Activated CD4-positive, alpha-beta memory T cell treated with anti-CD3 and anti-CD28 coated beads, Interleukin-2, amount 10 ng/mL, durations not matched to agents 7 days and 5 days (primary cell): Measurements from ENCODE around the gene TOMM6. TPM values are rescaled to one million over a fixed set of nuclear protein-coding genes. Genes with fewer than 3 reads are reported as not detected.

Experiments used
- CTCF ChIA-PET: fragments of 350-600 bp; sonication (Branson Sonifier 250); formaldehyde crosslinking; loops from one replicate; lab custom pipeline; 2021; ENCODE audit warnings: antibody characterized with exemption, inconsistent platforms; lab: Charles Lee
- POLR2A ChIA-PET: fragments of 350-600 bp; sonication (Branson Sonifier 250); formaldehyde crosslinking; loops from one replicate; lab custom pipeline; 2021; ENCODE audit warnings: antibody characterized with exemption; lab: Charles Lee
- DNase-seq: peaks from one replicate; pipeline ENCODE4 v3.0.0-alpha.2; 2020
- H3K27ac Mint-ChIP-seq: one replicate; pipeline ENCODE4 v1.8.0; 2021; ENCODE audit warnings: mild to moderate bottlenecking, mixed read lengths
- H3K27me3 Mint-ChIP-seq: one replicate; pipeline ENCODE4 v1.8.0; 2021; ENCODE audit warnings: mixed read lengths
- H3K36me3 Mint-ChIP-seq: one replicate; pipeline ENCODE4 v1.8.0; 2021; ENCODE audit warnings: low read depth, mixed read lengths
- H3K4me1 Mint-ChIP-seq: one replicate; pipeline ENCODE4 v1.8.0; 2021; ENCODE audit warnings: mixed read lengths
- H3K4me3 Mint-ChIP-seq: one replicate; pipeline ENCODE4 v1.8.0; 2021; ENCODE audit warnings: mild to moderate bottlenecking, mixed read lengths
- H3K9me3 Mint-ChIP-seq: one replicate; pipeline ENCODE4 v1.8.0; 2021; ENCODE audit warnings: mixed read lengths
- total RNA-seq, 2 experiments: library from RNA; stranded (reverse); gene quantifications; one replicate each; pipeline ENCODE4 v1.2.3, GENCODE V29; 2021

TOMM6 gene
- total RNA-seq, 2 experiments from 2014 or later: 126 to 130 TPM

DNA sequence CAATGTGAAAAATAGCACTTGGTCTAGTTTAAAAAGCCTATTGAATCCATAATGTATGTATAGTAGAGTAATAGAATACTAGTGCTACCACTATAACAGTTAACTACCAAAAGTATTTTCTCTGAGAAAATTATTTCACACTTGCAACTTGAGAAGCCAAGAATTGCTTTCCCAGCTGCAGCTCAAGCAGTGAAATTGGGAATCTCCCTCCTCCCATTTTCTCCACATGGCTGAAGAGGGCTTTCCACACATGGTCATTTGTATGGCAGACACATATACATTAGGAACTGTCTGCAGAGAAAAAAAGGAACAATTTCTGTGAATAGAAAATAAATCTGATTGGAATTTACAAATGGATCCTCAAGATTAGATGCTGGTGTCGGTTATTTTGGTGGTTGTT, 34.5 kb downstream of the TOMM6 start:
- Mint-ChIP-seq H3K36me3 (no peaks in the 10 kb centered on the region), H3K27ac (no peak overlapping the region), H3K4me3 (no peak overlapping the region), H3K4me1 (no peaks in the 10 kb centered on the region), H3K9me3 (no peaks in the 10 kb centered on the region), H3K27me3 (no peaks in the 10 kb centered on the region)
- ChIA-PET POLR2A (no interaction called here), CTCF (no interaction called here)
- DNase-seq: no peak

DNA sequence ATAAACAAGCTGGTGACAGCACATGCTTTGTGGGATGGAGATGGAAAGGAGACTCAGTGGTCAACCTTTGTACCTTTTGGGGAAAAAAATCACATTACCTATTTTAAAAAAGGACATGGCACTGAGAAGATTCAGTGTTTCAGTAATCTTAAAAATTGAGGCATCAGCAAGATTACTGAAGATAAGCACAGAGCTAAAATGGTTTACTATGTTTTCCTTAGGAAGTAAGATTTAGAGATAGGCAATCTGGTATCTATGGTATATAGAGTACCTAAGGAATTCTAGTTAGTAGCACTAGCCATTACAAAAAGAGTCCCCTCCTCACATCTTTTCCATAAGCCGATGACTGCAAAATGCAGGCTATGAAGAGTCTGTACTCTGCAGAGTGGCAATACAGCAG, 35.7 kb downstream of the TOMM6 start:
- no peaks in the 10 kb centered on the region for H3K9me3 Mint-ChIP-seq
- ChIA-PET POLR2A (no interaction called here), CTCF (interaction anchor here (0.9 kb wide), 2 partner anchors 24 to 36 kb away, joined by 3 to 6 read pairs; partner anchors contain the start of gene TOMM6)
- no peak overlapping the region for H3K4me3 Mint-ChIP-seq
- H3K36me3 Mint-ChIP-seq: no peaks in the 10 kb centered on the region
- no peak for DNase-seq
- H3K27ac Mint-ChIP-seq: no peak overlapping the region
- no peaks in the 10 kb centered on the region for H3K27me3 Mint-ChIP-seq
- no peaks in the 10 kb centered on the region for H3K4me1 Mint-ChIP-seq

GRCh38 chr6:41824571-41825569, 37.4 kb downstream of the TOMM6 start:
- CTCF ChIA-PET: no interaction called here
- no peaks in the 10 kb centered on the region for H3K36me3 Mint-ChIP-seq
- POLR2A ChIA-PET: no interaction called here
- H3K4me1 Mint-ChIP-seq: no peaks in the 10 kb centered on the region
- no peaks in the 10 kb centered on the region for H3K9me3 Mint-ChIP-seq
- no peak for DNase-seq
- no peak overlapping the region for H3K4me3 Mint-ChIP-seq
- H3K27ac Mint-ChIP-seq: no peak overlapping the region
- no peaks in the 10 kb centered on the region for H3K27me3 Mint-ChIP-seq

- CTCF ChIA-PET: no interaction called here
- H3K27ac Mint-ChIP-seq: no peak overlapping the region
Measured at GRCh38 chr6:41826343-41827022, 39.0 kb downstream of the TOMM6 start.

DNA sequence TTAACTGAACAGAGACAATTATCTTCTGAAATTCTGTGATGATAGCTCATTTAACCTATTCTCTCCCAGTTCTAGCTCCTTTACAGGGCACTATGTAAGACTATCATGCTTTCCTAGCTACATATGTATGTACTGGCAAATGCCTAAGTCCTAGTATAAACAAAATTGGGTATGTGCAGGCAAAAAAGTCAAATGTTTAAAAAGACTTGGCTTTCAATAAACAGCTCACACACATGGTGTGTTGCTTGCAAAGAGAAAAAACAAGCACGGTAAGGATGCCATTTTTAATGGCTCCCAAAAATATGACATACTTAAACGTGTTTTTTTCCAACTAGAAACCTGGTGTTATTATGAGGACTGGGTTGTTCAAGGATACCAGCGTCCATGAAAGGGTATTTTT, 44.8 kb downstream of the TOMM6 start:
- no peak for DNase-seq
- no peaks in the 10 kb centered on the region for H3K4me1 Mint-ChIP-seq
- ChIA-PET CTCF (interaction anchor here (0.6 to 1.5 kb wide), 2 partner anchors 14 to 45 kb away, joined by 3 read pairs; partner anchors contain the start of gene TOMM6), POLR2A (interaction anchor here (0.6 kb wide), 1 partner anchor 92 kb away, joined by 3 read pairs; no protein-coding TSS in a partner anchor)
- no peaks in the 10 kb centered on the region for H3K27me3 Mint-ChIP-seq
- no peaks in the 10 kb centered on the region for H3K9me3 Mint-ChIP-seq
- H3K36me3 Mint-ChIP-seq: no peaks in the 10 kb centered on the region
- no peak overlapping the region for H3K4me3 Mint-ChIP-seq
- H3K27ac Mint-ChIP-seq: no peak overlapping the region

More at GRCh38 chr6:41826343-41827022, 39.0 kb downstream of the TOMM6 start:
- Mint-ChIP-seq H3K27me3 (no peaks in the 10 kb centered on the region), H3K9me3 (no peaks in the 10 kb centered on the region), H3K36me3 (no peaks in the 10 kb centered on the region), H3K4me3 (no peak overlapping the region), H3K4me1 (no peaks in the 10 kb centered on the region)
- POLR2A ChIA-PET: no interaction called here
- DNase-seq: no peak

DNA sequence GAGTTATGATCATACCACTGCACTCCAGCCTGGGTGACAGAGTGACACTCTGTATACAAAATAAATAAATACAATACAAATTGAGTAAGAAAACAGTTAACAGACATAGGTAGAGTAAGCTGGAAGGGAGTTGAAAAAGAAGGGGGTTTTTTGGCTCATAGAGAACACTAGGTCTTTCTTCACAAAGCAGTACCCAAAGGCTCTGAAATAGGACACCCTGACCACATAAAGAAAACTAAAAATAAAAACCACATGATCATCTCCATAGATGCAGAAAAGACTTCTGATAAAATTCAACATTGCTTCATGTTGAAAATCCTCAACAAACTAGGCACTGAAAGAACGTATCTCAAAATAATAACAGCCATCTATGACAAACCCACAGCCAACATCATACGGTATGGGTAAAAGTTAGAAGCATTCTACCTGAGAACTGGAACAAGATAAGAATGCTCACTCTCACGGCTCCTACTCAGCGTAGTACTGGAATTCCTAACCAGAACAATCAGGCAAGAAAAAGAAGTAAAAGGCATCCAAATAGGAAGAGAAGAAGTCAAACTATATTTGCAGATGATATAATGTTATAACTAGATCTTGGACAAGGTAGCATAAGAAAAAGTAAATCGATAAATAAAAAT, 48.6 kb downstream of the TOMM6 start:
- H3K4me1 Mint-ChIP-seq: no peaks in the 10 kb centered on the region
- H3K27me3 Mint-ChIP-seq: no peaks in the 10 kb centered on the region
- no peak overlapping the region for H3K4me3 Mint-ChIP-seq
- CTCF ChIA-PET: interaction anchor here (1.0 to 1.6 kb wide), 2 partner anchors 11 to 208 kb away, joined by 3 to 8 read pairs; no protein-coding TSS in a partner anchor
- no peak overlapping the region for H3K27ac Mint-ChIP-seq
- H3K9me3 Mint-ChIP-seq: no peaks in the 10 kb centered on the region
- DNase-seq: no peak
- POLR2A ChIA-PET: no interaction called here
- no peaks in the 10 kb centered on the region for H3K36me3 Mint-ChIP-seq

DNA sequence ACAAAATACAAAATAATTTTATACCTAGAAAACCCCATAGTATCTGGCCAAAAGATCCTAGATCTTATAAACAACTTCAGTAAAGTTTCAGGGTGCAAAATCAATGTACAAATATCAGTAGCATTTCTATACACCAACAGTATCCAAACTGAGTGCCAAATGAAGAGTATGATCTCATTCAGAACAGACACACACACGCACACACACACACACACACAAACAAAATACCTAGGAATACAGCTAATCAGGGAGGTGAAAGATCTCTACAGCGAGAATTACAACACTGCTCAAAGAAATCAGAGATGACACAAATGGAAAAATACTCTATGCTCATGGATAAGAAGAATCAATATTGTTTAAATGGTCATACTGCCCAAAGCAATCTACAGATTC, 49.2 kb downstream of the TOMM6 start:
- Mint-ChIP-seq H3K4me1 (no peaks in the 10 kb centered on the region), H3K9me3 (no peaks in the 10 kb centered on the region), H3K27me3 (no peaks in the 10 kb centered on the region), H3K27ac (no peak overlapping the region), H3K36me3 (no peaks in the 10 kb centered on the region), H3K4me3 (no peak overlapping the region)
- ChIA-PET POLR2A (no interaction called here), CTCF (interaction anchor here (1.2 kb wide), 1 partner anchor 10 kb away, joined by 3 read pairs; no protein-coding TSS in a partner anchor)
- no peak for DNase-seq

Other genes starting within 250 kb of the TOMM6 start
- gene FOXP4, start 241.3 kb upstream of the TOMM6 start, total RNA-seq: 1 to 10 TPM; 7.9 to 8.5 TPM
- gene MDFI, start 149.2 kb upstream of the TOMM6 start, total RNA-seq: not detected
- gene TFEB, start 52.1 kb upstream of the TOMM6 start, total RNA-seq: 10 to 100 TPM; 14.9 to 15.0 TPM
- gene PGC, start 40.3 kb upstream of the TOMM6 start, total RNA-seq: not detected
- gene FRS3, start 7.8 kb upstream of the TOMM6 start, total RNA-seq: 1 to 10 TPM; 4.0 to 4.2 TPM
- gene PRICKLE4, start 6.9 kb upstream of the TOMM6 start, total RNA-seq: not detected
- 1 to 10 TPM; 6.8 to 7.3 TPM for gene USP49, start 107.7 kb downstream of the TOMM6 start, total RNA-seq
- 10 to 100 TPM; 21.4 to 21.9 TPM for gene MED20, start 133.4 kb downstream of the TOMM6 start, total RNA-seq
- 10 to 100 TPM; 23.9 to 24.8 TPM for gene BYSL, start 133.8 kb downstream of the TOMM6 start, total RNA-seq
- gene CCND3, start 154.1 kb downstream of the TOMM6 start, total RNA-seq: 100 to 1,000 TPM; 456 to 464 TPM